Calu3 (cell line): ENCODE results near the gene TENM4. TPM values are rescaled to one million over a fixed set of nuclear protein-coding genes. Genes with fewer than 3 reads are reported as not detected.

Experiments
- BruUV-seq: library from RNA; stranded (reverse); fragments of 400-500 nt; replicated peaks from 2 replicates; lab custom pipeline; 2021; lab: Mats Ljungman, UMichigan
- CTCF ChIA-PET: fragments of 300-600 bp; sonication (Branson Sonifier 250); formaldehyde crosslinking; loops from one replicate; lab custom pipeline; 2022; ENCODE audit warnings: antibody characterized with exemption; lab: Charles Lee
- DNase-seq: peaks from one replicate; pipeline ENCODE4 v3.0.0; 2022
- H3K27ac Mint-ChIP-seq: one replicate; pipeline ENCODE4 v1.8.0; 2022; ENCODE audit warnings: mixed read lengths; ENCODE audit not compliant: unreplicated experiment
- H3K27me3 Mint-ChIP-seq: one replicate; pipeline ENCODE4 v1.8.0; 2022; ENCODE audit warnings: mixed read lengths; ENCODE audit not compliant: unreplicated experiment
- H3K36me3 Mint-ChIP-seq: one replicate; pipeline ENCODE4 v1.8.0; 2022; ENCODE audit warnings: mild to moderate bottlenecking, moderate library complexity, mixed read lengths; ENCODE audit not compliant: insufficient read depth, unreplicated experiment
- H3K4me1 Mint-ChIP-seq: one replicate; pipeline ENCODE4 v1.8.0; 2022; ENCODE audit warnings: mild to moderate bottlenecking, low read depth, mixed read lengths; ENCODE audit not compliant: unreplicated experiment
- H3K4me3 Mint-ChIP-seq: one replicate; pipeline ENCODE4 v1.8.0; 2022; ENCODE audit warnings: mild to moderate bottlenecking, low read depth, moderate library complexity, mixed read lengths; ENCODE audit not compliant: unreplicated experiment
- H3K9me3 Mint-ChIP-seq: one replicate; pipeline ENCODE4 v1.8.0; 2022; ENCODE audit warnings: low read depth, mixed read lengths; ENCODE audit not compliant: unreplicated experiment
- intact Hi-C: fragments of 100-400 bp; cut with micrococcal nuclease; formaldehyde crosslinking; loops from one replicate; pipeline ENCODE4 v1.10.0; 2022; ENCODE audit not compliant: unreplicated experiment
- total RNA-seq: library from RNA; stranded (reverse); gene quantifications from 2 replicates; pipeline ENCODE4 v1.2.3, GENCODE V29; 2022
- TF ChIP-seq, protein P1 (sequence below): fragments of 200-600 bp; IDR thresholded peaks from one replicate; pipeline ENCODE4 v1.8.0; 2022; ENCODE audit warnings: antibody characterized with exemption; ENCODE audit not compliant: unreplicated experiment

TENM4 gene
- total RNA-seq, 1 experiment from 2014 or later: not detected

DNA sequence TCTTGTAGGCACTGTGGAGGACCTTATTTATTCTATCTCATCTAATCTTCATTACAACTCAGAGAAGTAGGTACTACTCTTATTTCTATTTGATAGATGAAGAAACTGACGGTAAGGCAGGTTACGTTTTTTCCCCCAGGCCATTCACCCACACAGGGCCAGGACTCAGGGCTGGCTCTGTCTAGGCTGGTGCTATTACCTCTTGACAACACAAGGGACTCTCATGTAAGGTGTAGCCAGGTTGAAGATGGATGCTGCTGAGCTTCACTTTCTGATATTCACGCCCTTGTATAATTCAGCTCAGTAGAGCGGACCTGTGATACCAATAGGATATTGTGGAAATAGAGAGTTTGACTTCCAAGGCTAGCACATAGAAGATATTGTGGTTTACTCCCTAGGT, 453.1 kb downstream of the TENM4 start:
- no TSS peak for BruUV-seq
- H3K4me1 Mint-ChIP-seq: no peaks in the 10 kb centered on the region

DNA sequence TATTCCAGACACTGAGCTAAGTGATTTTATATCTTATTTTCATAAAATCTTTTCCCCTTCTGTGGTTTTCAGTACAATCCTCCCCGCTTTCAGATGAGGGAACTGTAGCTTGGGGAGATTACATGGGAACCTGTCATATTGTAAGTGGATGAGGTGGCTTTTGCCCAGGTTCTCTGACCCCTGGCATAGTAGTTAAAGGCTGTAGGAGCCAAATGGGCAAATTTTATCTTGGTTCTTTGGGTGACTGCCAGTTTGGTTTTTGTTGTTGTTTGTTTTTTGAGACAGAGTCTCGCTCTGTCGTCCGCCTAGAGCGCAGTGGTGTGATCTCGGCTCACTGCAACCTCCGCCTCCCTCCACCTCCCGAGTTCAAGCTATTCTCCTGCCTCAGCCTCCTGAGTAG, 454.5 kb downstream of the TENM4 start:
- H3K36me3 Mint-ChIP-seq: no peaks in the 10 kb centered on the region
- H3K4me1 Mint-ChIP-seq: no peaks in the 10 kb centered on the region
- intact Hi-C loops: no loop called here
- no TSS peak for BruUV-seq
- no peaks in the 10 kb centered on the region for H3K9me3 Mint-ChIP-seq
- H3K27ac Mint-ChIP-seq: no peak overlapping the region
- CTCF ChIA-PET: no interaction called here
- no peak for DNase-seq
- H3K4me3 Mint-ChIP-seq: no peak overlapping the region
- peaks cover 33% of the 10 kb centered on the region for H3K27me3 Mint-ChIP-seq
- TF ChIP-seq, protein P1, sequence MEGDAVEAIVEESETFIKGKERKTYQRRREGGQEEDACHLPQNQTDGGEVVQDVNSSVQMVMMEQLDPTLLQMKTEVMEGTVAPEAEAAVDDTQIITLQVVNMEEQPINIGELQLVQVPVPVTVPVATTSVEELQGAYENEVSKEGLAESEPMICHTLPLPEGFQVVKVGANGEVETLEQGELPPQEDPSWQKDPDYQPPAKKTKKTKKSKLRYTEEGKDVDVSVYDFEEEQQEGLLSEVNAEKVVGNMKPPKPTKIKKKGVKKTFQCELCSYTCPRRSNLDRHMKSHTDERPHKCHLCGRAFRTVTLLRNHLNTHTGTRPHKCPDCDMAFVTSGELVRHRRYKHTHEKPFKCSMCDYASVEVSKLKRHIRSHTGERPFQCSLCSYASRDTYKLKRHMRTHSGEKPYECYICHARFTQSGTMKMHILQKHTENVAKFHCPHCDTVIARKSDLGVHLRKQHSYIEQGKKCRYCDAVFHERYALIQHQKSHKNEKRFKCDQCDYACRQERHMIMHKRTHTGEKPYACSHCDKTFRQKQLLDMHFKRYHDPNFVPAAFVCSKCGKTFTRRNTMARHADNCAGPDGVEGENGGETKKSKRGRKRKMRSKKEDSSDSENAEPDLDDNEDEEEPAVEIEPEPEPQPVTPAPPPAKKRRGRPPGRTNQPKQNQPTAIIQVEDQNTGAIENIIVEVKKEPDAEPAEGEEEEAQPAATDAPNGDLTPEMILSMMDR: no peak

More for the DNA sequence above, 453.1 kb downstream of the TENM4 start:
- Mint-ChIP-seq H3K27ac (no peak overlapping the region), H3K4me3 (no peak overlapping the region), H3K27me3 (peaks cover 30% of the 10 kb centered on the region), H3K9me3 (no peaks in the 10 kb centered on the region), H3K36me3 (no peaks in the 10 kb centered on the region)
- CTCF ChIA-PET: interaction anchor here (1.4 kb wide), 1 partner anchor 342 kb away, joined by 4 read pairs; no protein-coding TSS in a partner anchor
- TF ChIP-seq, protein P1: no peak
- DNase-seq: no peak
- intact Hi-C loops: no loop called here

DNA sequence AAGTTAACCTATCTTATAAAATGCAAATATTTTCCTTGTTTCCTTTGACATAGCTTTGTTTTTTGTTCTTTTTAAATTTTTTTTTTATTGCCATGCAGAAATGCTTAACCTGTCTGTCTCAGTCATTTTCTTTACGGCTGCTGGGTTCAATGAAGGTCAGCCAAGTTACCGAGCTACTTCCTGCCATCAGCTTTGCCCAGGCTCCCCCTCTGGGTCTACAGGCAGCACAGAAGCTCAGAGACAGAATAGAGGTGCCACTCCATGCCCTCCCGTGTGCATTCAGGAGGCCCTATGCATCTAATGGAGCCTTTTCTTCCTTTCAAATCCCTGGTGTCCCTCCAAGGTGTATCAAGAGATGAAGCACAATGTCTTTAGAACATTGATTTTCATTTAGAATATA, 455.2 kb downstream of the TENM4 start:
- CTCF ChIA-PET: no interaction called here
- Mint-ChIP-seq H3K27me3 (peaks cover 39% of the 10 kb centered on the region), H3K4me3 (no peak overlapping the region), H3K36me3 (no peaks in the 10 kb centered on the region), H3K9me3 (no peaks in the 10 kb centered on the region), H3K4me1 (no peaks in the 10 kb centered on the region), H3K27ac (no peak overlapping the region)
- DNase-seq: no peak
- intact Hi-C loops: no loop called here
- TF ChIP-seq, protein P1: no peak
- no TSS peak for BruUV-seq

DNA sequence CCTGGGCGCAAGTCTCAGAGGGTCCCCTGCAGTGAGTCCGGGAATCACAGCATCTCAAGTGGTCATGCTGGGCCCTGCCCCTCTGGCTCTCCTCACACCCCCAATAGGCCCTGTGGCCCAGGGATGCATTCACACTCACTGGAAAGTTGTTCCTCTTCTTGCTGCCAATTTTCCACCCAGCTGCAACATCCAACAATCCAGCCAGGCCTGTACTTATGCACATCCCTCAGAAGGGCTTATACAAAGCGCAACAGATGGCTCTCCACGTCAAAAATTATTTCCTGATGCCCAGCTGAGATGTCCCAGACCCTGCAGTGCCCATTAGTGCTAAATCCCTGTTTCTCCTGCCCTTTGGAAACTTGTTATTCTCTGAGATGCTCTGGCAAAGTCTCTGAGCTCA, 458.4 kb downstream of the TENM4 start:
- no TSS peak for BruUV-seq
- CTCF ChIA-PET: no interaction called here
- no peak for DNase-seq
- H3K9me3 Mint-ChIP-seq: no peaks in the 10 kb centered on the region
- intact Hi-C loops: no loop called here
- TF ChIP-seq, protein P1: no peak
- H3K27me3 Mint-ChIP-seq: peaks cover 71% of the 10 kb centered on the region
- H3K4me3 Mint-ChIP-seq: no peak overlapping the region
- no peaks in the 10 kb centered on the region for H3K4me1 Mint-ChIP-seq
- H3K36me3 Mint-ChIP-seq: no peaks in the 10 kb centered on the region
- H3K27ac Mint-ChIP-seq: no peak overlapping the region
